ENCODE measurements around the gene OXNAD1.

Gene OXNAD1

DNA sequence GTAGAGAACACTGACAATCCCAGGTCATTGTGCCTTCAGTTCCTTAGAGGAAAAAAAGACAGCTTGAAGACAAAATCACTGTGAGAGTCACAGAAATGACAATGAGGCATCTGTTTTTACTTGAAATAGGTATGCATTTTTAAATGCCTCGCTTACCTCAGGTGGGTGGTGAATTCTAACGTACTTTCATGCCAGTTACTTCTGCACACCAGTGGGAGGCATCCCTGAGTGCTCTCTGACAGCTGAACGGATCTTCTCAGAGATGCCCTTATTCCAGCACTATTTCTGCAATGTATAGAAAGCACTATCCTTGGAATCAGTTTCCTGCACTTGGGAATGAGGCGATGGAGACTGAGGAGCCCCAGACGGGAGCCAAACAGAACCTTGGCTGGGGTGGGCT is 16.5 kb upstream of the OXNAD1 start:
- no peaks in the 10 kb centered on the region for H3K36me3 ChIP-seq (ENCODE audit: control insufficient read depth in 1 of 2, insufficient read depth in 2 of 2, low read length in 2 of 2)
- H3K4me3 ChIP-seq (ENCODE audit: low read depth in 1 of 2, low read length in 2 of 2) = no peak overlapping the region
- no peak overlapping the region for H3K27ac ChIP-seq (ENCODE audit: low read length)
- H3K9me3 ChIP-seq (ENCODE audit: control insufficient read depth in 1 of 2, low read length in 2 of 2) = no peaks in the 10 kb centered on the region
- no peaks in the 10 kb centered on the region for H3K27me3 ChIP-seq (ENCODE audit: low read depth, low read length)
- no peaks in the 10 kb centered on the region for H3K4me1 ChIP-seq (ENCODE audit: control insufficient read depth in 1 of 2, insufficient read depth in 2 of 2, low read length in 2 of 2)

DNA sequence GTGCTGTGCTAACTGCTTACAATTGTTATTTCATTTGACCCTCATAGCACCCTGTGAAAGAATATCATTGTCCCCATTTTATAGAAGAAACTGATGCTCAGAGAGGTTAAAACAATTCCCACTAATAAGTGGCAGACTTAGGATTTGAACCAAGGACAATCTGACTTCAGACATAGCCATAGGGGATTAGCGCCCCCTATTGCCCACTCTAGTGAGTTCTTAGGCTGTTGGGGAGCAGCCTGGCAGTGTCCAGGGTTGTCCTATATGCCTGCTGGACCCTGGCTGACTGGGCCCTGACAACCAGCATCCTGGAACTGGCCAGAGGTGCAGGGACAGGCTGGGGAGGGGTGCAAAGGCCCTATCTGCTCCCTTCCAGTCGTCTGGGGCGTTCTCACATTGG is 15.7 kb upstream of the OXNAD1 start:
- H3K4me3 ChIP-seq (ENCODE audit: low read depth in 1 of 2, low read length in 2 of 2) = no peak overlapping the region
- no peaks in the 10 kb centered on the region for H3K9me3 ChIP-seq (ENCODE audit: control insufficient read depth in 1 of 2, low read length in 2 of 2)
- H3K4me1 ChIP-seq (ENCODE audit: control insufficient read depth in 1 of 2, insufficient read depth in 2 of 2, low read length in 2 of 2) = no peaks in the 10 kb centered on the region
- H3K36me3 ChIP-seq (ENCODE audit: control insufficient read depth in 1 of 2, insufficient read depth in 2 of 2, low read length in 2 of 2) = no peaks in the 10 kb centered on the region
- no peaks in the 10 kb centered on the region for H3K27me3 ChIP-seq (ENCODE audit: low read depth, low read length)
- H3K27ac ChIP-seq (ENCODE audit: low read length) = no peak overlapping the region

- Histone ChIP-seq H3K27ac (ENCODE audit: low read length) (no peak overlapping the region), H3K4me3 (ENCODE audit: low read depth in 1 of 2, low read length in 2 of 2) (no peak overlapping the region), H3K9me3 (ENCODE audit: control insufficient read depth in 1 of 2, low read length in 2 of 2) (no peaks in the 10 kb centered on the region), H3K36me3 (ENCODE audit: control insufficient read depth in 1 of 2, insufficient read depth in 2 of 2, low read length in 2 of 2) (no peaks in the 10 kb centered on the region), H3K4me1 (ENCODE audit: control insufficient read depth in 1 of 2, insufficient read depth in 2 of 2, low read length in 2 of 2) (no peaks in the 10 kb centered on the region), H3K27me3 (ENCODE audit: low read depth, low read length) (no peaks in the 10 kb centered on the region)
Measured at GRCh38 chr3:16249886-16250285, 15.1 kb upstream of the OXNAD1 start.

GRCh38 chr3:16251316-16252085 is 13.5 kb upstream of the OXNAD1 start:
- peaks cover 0 to 2% of the 10 kb centered on the region in 2 donors for H3K36me3 ChIP-seq (ENCODE audit: control insufficient read depth in 1 of 2, insufficient read depth in 2 of 2, low read length in 2 of 2)
- H3K27ac ChIP-seq (ENCODE audit: low read length) = no peak overlapping the region

DNA sequence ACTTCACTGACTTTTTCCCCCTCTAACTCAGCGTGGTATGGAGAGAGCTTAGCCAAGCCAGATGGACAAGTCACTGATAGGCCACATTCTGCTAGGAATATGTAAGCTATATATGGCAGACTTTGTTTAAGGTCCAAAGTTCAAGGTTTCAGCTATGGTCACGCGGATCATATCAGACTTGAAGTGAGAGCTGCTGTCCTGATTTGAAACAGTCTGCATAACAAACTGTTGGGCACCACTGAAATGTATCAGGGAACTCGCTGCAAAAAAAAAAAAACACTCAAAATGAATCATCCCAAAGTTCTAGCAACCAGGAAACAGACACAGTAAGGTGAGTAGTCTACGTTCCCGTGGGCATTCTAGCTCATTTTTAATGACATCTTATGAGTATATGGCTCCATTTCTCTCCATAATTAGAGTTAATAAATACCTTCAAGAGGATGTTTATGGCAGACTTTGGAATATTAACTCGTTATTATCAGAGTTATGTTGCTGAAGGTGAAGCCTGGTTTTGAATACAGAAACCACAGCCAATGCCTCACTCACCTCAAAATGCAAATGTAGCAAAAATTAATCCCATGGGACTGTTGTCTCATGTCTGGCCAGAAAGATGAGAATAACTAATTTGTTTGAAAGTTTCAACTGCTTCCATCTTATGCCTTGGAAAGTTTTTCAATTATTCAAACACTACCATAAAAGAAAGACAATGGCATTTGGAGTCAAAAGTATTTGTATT is 12.6 kb upstream of the OXNAD1 start:
- H3K4me1 ChIP-seq (ENCODE audit: control insufficient read depth in 1 of 2, insufficient read depth in 2 of 2, low read length in 2 of 2) = no peaks in the 10 kb centered on the region
- H3K27ac ChIP-seq (ENCODE audit: low read length) = no peak overlapping the region
- no peaks in the 10 kb centered on the region for H3K27me3 ChIP-seq (ENCODE audit: low read depth, low read length)
- no peaks in the 10 kb centered on the region for H3K9me3 ChIP-seq (ENCODE audit: control insufficient read depth in 1 of 2, low read length in 2 of 2)
- H3K36me3 ChIP-seq (ENCODE audit: control insufficient read depth in 1 of 2, insufficient read depth in 2 of 2, low read length in 2 of 2) = peaks cover 0 to 4% of the 10 kb centered on the region in 2 donors
- H3K4me3 ChIP-seq (ENCODE audit: low read depth in 1 of 2, low read length in 2 of 2) = no peak overlapping the region

More at GRCh38 chr3:16251316-16252085, 13.5 kb upstream of the OXNAD1 start:
- H3K27me3 ChIP-seq (ENCODE audit: low read depth, low read length) = no peaks in the 10 kb centered on the region
- no peak overlapping the region for H3K4me3 ChIP-seq (ENCODE audit: low read depth in 1 of 2, low read length in 2 of 2)
- H3K9me3 ChIP-seq (ENCODE audit: control insufficient read depth in 1 of 2, low read length in 2 of 2) = no peaks in the 10 kb centered on the region
- H3K4me1 ChIP-seq (ENCODE audit: control insufficient read depth in 1 of 2, insufficient read depth in 2 of 2, low read length in 2 of 2) = no peaks in the 10 kb centered on the region

DNA sequence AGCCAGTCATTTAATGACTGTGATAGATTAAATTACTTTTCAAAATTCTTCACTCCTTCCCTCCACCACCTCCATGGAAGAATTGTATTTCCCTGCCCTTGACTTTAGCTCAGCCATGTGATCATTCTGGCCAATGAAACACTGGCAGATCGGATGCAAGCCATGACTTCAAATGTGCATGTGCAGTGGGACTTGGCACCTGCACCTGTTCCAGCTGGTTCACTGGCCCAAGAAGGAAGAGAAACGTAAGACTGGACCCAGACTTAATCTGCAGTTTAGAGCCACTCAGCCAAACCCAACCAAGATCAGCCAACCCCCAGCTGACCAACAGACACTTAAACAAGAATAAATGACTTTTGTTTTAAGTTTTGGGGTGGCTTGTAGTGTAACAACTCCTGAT is 12.0 kb upstream of the OXNAD1 start:
- no peaks in the 10 kb centered on the region for H3K4me1 ChIP-seq (ENCODE audit: control insufficient read depth in 1 of 2, insufficient read depth in 2 of 2, low read length in 2 of 2)
- no peak overlapping the region for H3K4me3 ChIP-seq (ENCODE audit: low read depth in 1 of 2, low read length in 2 of 2)
- H3K27me3 ChIP-seq (ENCODE audit: low read depth, low read length) = no peaks in the 10 kb centered on the region
- no peak overlapping the region for H3K27ac ChIP-seq (ENCODE audit: low read length)
- H3K36me3 ChIP-seq (ENCODE audit: control insufficient read depth in 1 of 2, insufficient read depth in 2 of 2, low read length in 2 of 2) = peaks cover 0 to 4% of the 10 kb centered on the region in 2 donors
- H3K9me3 ChIP-seq (ENCODE audit: control insufficient read depth in 1 of 2, low read length in 2 of 2) = no peaks in the 10 kb centered on the region

DNA sequence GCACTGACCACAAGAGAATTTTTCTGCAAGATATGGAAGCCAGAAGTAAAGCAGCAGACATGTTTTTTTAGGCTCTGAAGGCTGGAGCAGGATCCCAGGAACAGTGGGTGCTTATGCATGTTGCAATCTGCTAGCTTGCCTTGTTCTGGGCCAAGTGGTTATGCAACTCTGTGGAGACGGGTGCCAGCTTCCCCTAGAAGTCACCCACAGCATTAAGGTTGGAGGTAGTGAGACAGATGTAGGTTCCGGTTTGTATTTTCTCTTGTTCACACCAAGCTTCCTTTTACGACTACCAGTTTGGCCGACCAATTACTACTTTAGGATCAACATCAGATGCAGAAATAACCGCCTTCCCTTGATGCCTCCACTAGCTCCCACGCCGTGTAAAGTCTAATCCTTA is 11.4 kb upstream of the OXNAD1 start:
- no peak overlapping the region for H3K27ac ChIP-seq (ENCODE audit: low read length)
- no peaks in the 10 kb centered on the region for H3K4me1 ChIP-seq (ENCODE audit: control insufficient read depth in 1 of 2, insufficient read depth in 2 of 2, low read length in 2 of 2)
- H3K9me3 ChIP-seq (ENCODE audit: control insufficient read depth in 1 of 2, low read length in 2 of 2) = no peaks in the 10 kb centered on the region
- H3K27me3 ChIP-seq (ENCODE audit: low read depth, low read length) = no peaks in the 10 kb centered on the region
- H3K36me3 ChIP-seq (ENCODE audit: control insufficient read depth in 1 of 2, insufficient read depth in 2 of 2, low read length in 2 of 2) = peaks cover under 1 to 7% of the 10 kb centered on the region in 2 donors
- H3K4me3 ChIP-seq (ENCODE audit: low read depth in 1 of 2, low read length in 2 of 2) = no peak overlapping the region

DNA sequence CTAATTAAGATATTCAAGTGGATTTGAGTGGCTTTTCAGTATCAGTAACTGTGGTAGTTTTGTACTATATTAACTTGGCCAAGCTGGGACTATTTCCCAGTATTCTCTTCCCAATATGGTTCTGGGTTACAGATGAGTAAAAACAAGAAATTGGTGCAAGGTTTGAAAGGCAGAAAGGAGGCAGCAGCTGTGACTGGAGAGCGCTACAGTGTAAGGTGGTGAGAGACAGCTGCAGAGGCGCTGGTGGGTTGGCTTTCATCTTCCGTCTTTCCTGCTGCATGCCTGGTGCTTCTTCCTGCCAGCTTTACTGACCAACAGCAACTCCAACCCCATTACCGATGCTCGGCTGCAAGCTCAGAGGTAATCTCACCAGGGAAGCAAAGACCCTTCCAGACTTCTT is 10.1 kb upstream of the OXNAD1 start:
- Histone ChIP-seq H3K27me3 (ENCODE audit: low read depth, low read length) (no peaks in the 10 kb centered on the region), H3K9me3 (ENCODE audit: control insufficient read depth in 1 of 2, low read length in 2 of 2) (no peaks in the 10 kb centered on the region), H3K4me3 (ENCODE audit: low read depth in 1 of 2, low read length in 2 of 2) (no peak overlapping the region), H3K4me1 (ENCODE audit: control insufficient read depth in 1 of 2, insufficient read depth in 2 of 2, low read length in 2 of 2) (no peaks in the 10 kb centered on the region), H3K36me3 (ENCODE audit: control insufficient read depth in 1 of 2, insufficient read depth in 2 of 2, low read length in 2 of 2) (peaks cover 10 to 20% of the 10 kb centered on the region in 2 donors), H3K27ac (ENCODE audit: low read length) (no peak overlapping the region)

- no peaks in the 10 kb centered on the region for H3K9me3 ChIP-seq (ENCODE audit: control insufficient read depth in 1 of 2, low read length in 2 of 2)
- no peak overlapping the region for H3K27ac ChIP-seq (ENCODE audit: low read length)
- peaks cover 14 to 24% of the 10 kb centered on the region in 2 donors for H3K36me3 ChIP-seq (ENCODE audit: control insufficient read depth in 1 of 2, insufficient read depth in 2 of 2, low read length in 2 of 2)
- no peaks in the 10 kb centered on the region for H3K27me3 ChIP-seq (ENCODE audit: low read depth, low read length)
- H3K4me1 ChIP-seq (ENCODE audit: control insufficient read depth in 1 of 2, insufficient read depth in 2 of 2, low read length in 2 of 2) = no peaks in the 10 kb centered on the region
- H3K4me3 ChIP-seq (ENCODE audit: low read depth in 1 of 2, low read length in 2 of 2) = no peak overlapping the region
Measured at GRCh38 chr3:16255326-16255725, 9.7 kb upstream of the OXNAD1 start.

GRCh38 chr3:16255726-16256125 is 9.3 kb upstream of the OXNAD1 start:
- H3K36me3 ChIP-seq (ENCODE audit: control insufficient read depth in 1 of 2, insufficient read depth in 2 of 2, low read length in 2 of 2) = peaks cover 18 to 28% of the 10 kb centered on the region in 2 donors
- no peaks in the 10 kb centered on the region for H3K4me1 ChIP-seq (ENCODE audit: control insufficient read depth in 1 of 2, insufficient read depth in 2 of 2, low read length in 2 of 2)

DNA sequence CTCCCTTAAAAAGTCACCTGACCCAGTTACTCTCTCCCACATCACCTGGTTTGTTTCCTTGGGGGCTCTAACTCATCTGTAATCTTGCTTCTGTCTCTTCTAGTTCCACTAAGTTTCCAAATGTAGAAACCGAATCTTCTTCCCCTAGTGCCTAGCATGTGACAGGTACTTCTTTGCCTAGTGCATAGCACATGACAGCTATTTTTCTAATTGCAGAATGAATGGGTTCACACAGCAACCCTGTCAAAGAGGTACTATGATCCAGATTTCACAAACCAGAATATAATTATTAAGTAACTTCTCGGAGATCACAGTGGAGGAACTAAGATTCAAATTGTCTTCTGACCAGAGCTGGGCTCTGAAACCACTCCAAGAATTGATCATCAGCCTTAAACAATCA is 7.7 kb upstream of the OXNAD1 start:
- Histone ChIP-seq H3K36me3 (ENCODE audit: control insufficient read depth in 1 of 2, insufficient read depth in 2 of 2, low read length in 2 of 2) (peaks cover 20 to 29% of the 10 kb centered on the region in 2 donors), H3K27ac (ENCODE audit: low read length) (no peak overlapping the region), H3K4me1 (ENCODE audit: control insufficient read depth in 1 of 2, insufficient read depth in 2 of 2, low read length in 2 of 2) (no peaks in the 10 kb centered on the region), H3K9me3 (ENCODE audit: control insufficient read depth in 1 of 2, low read length in 2 of 2) (no peaks in the 10 kb centered on the region), H3K4me3 (ENCODE audit: low read depth in 1 of 2, low read length in 2 of 2) (no peak overlapping the region), H3K27me3 (ENCODE audit: low read depth, low read length) (no peaks in the 10 kb centered on the region)

More at GRCh38 chr3:16255726-16256125, 9.3 kb upstream of the OXNAD1 start:
- Histone ChIP-seq H3K27ac (ENCODE audit: low read length) (no peak overlapping the region), H3K27me3 (ENCODE audit: low read depth, low read length) (no peaks in the 10 kb centered on the region), H3K4me3 (ENCODE audit: low read depth in 1 of 2, low read length in 2 of 2) (no peak overlapping the region), H3K9me3 (ENCODE audit: control insufficient read depth in 1 of 2, low read length in 2 of 2) (no peaks in the 10 kb centered on the region)
